ENCODE results near the gene HOXA3. TPM values are rescaled to one million over a fixed set of nuclear protein-coding genes. Genes with fewer than 3 reads are reported as not detected.

The HOXA3 gene
- polyA plus RNA-seq (ENCODE audit: insufficient read length in 4 of 4): 10 to 100 TPM; 32.6 to 44.4 (median 39.4) TPM

DNA sequence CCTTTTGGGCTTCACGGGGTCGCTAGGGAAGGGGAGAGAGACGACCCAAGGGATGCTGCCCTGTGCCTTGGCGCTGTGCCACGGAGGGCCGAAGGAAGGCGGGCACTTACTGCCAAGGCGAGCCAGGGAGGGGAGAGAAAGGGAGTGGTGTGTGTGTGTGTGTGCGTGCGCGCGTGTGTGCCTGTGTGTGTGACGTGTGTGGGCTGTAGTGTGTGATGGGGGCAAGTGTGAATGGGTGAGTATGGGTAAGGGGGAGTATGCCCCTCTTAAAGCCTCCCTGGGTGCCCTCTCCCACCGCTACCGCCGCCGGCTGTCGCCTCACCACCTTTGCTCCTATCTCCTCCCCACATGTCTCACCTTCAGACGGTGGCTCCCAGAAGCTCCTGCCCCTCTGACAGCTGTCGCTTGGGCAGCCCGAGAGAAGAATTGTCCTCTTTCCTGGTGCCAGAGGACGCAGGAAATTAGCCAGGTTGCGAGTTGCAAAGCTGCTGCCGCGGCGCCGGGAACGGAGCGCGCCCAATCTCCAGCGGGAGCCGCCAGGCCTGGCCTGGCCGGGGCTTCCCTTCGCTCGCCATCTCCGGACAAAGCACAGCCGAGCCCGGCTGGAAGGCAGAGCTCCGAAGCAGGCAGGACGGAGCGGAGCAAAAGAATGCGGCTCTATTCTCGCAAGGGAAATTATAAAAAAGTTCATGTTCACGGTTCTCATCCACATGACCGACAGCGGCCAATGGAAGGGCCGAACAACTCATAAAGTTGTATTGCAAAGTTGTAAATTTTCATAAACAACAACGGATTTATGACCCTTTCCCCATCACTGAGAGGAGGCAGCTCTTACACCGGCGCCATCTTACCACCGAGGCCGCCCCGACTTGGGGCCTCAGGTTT is at the start of gene HOXA3:
Gene HOXA3, minus strand, starts transcription at position 653 of the 885 bp plus-strand sequence. CDS start 41,943 bp downstream, outside the sequence.
- DNase-seq (ENCODE audit: low read depth in 4 of 4, low spot score in 3 of 4): peak in 3 of 4 donors; percentile 83 to 91 (median 88)

DNA sequence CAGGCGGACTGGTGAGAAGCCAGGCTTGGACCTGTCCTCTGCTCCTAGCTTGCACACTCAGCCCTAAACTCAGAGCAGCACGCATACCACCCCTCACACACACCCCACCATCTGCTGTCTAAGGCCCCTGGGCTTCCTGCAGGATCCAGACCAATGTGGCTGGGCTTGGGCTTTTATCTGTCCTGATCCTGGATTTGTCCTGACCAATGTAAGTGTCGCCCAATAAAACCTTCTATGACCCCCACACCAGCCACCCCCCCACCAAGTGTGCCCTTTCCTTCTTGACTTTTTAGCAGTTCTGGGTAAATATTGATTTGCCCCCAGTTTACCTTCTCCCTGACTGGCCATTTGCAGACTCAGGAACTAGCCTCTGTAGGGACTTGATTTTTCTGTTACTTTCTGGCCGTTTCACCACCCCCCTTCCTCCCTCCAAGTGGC is 49.2 kb upstream of the HOXA3 start:
- no peak for DNase-seq (ENCODE audit: low read depth in 4 of 4, low spot score in 3 of 4)

DNA sequence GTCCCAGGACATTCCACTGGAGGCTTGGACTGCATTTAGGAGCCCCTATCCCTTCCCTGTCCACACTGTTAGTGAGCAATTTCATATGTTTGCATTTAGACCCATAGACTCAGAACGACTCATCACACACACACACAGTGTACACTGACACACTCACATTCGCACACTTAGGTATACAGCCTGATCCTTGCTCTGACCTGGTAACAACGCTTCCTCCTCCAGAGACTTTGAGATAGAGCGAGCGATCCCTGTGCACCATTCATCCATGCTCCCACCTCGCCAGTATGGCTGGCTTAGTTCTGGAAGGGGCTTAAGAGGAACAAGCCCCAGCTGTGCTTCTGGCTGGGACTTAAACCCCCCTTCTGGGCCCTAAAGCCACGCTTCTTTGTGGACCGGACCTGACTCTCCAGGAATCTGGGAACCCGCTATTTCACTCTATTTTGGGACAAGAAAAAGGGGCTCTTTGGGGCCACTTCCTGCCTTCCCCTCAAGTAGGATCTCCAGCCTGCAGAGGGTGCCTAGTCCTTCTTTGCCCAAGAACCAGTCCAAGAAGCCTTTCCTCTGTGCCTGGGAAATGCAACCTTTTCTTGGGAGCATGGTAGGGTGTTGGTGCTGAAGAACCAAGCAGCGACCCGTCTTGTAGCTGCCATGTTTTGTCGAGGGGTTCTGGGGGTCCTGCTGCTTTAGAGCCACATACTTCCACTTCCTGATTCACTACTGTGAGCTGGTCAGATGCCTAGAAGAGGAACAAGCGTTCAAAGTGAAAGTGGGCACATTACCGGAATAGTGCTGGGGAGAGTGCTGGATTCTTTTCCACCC is 48.6 kb upstream of the HOXA3 start:
- DNase-seq (ENCODE audit: low read depth in 4 of 4, low spot score in 3 of 4): no peak

DNA sequence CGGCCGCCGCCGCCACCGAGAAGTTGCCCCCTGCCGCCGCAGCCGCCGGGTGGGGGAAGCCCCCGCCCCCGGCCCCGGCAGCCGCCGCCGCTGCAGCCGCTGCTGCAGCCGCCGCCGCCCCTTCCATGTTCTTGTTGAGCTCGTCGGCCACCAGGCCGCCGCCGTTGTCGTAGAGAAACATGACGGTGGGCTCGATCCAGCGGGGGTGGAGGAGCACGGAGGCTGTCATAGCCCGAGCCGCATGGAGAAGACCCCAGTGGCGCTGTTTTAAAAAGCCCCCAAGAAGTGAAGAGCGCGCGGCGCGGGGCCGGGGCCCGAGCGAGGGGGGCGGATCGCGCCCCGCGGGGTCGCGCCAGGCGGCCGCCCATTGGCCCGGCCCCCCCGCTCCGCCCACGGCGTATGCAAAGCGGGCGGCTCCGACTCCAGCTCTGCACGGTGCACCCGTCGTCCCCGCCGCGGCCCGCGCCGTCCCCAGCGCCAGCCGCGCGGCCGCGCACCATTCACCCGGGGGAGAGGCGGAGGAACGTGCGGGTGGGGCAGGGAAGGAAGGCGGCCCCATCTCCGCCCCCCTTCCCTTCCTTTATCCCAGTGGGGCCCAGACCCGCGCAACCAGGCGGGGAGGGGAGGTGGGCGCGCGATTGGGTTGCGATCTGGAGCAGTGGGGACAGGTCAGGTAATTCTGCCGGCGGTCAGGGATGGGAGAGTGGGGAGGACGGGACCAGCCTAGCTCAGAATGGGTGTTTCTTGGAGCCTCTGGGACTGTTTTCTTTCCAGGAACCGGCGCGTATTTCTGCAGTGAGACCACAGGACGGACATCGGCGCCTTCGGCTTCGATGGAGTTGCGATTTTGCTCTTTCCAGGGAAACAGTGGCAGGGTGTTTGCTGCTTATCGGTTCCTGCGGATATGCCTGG is 47.7 kb upstream of the HOXA3 start, which contains the start of gene HOXA13:
Gene HOXA13, minus strand, starts transcription at position 243 of the 912 bp plus-strand sequence. Its CDS starts 14 bp downstream, at position 229.
- no peak for DNase-seq (ENCODE audit: low read depth in 4 of 4, low spot score in 3 of 4)

DNA sequence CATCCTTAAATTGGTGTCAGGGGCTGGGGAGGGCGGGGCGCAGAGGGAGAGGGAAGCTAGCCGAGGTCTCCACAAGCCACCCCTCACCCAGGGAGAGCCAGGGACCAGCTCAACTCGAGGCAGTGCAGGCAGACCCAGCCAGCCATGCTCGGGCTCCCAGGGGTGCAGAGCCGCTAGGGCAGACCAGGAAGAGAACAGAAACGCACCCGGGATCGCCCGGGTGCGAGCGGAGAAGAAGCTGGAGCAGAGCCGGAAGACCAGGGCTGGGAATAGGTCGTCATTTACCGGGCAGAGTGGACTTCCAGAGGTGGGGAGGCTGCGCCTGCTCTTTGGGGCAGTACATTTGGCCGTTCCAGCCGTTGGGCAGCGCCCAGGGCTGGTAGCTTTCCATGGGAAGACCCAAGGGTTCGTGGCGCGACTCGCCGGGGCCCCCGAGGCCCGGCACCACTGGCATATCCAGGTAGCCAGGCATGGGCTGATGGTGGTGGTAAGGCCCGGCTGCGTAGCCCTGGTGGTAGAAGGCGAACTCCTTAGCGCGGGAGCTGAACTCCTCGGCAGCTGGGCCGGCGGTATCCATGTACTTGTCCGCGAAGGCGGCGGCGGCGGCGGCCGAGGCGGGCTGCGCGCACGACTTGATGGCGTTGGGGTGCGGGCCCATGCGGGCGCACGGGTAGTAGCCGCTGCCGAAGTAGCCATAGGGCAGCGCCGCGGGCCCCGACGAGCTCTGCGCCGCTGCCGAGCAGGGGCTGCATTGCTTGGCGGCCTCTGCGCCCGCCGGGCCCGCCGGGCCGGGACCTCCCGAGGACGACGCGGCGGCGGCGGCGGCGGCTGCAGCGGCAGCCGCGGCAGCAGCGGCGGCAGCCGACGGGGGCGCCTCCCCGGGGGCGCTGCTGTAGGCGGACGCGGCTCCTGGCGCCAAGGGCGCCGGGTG is 46.8 kb upstream of the HOXA3 start:
- no peak for DNase-seq (ENCODE audit: low read depth in 4 of 4, low spot score in 3 of 4)

DNA sequence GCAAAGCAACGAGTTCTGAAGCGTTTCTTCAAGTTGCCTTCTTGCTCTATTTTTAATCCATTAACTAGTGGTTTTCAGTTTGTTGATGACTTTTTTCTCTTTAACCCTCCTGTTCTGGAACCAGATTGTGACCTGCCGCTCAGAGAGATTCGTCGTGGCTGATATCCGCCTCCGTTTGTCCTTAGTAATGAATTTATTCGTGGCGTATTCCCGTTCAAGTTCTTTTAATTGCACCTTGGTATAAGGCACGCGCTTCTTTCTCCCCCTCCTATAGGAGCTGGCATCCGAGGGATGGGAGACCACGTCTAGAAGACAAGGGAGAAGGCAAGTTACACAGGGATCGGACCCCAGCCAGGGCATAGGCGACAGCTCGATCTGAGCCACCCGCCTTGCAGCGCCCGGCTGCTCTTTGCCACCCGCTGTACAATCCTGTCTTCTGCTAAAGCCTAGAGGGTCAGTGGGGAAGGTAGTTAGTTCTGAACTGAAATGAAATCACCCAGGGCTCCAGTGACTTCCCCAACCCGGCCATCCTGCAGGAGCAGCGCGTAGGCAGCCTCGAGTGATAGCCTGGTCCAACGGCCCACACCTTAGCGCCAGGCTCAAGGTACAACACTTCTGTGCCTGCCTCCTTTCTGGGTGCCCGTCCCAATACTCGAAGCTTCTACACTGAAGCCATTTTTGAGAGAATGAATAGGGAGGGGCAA is 45.9 kb upstream of the HOXA3 start:
- DNase-seq (ENCODE audit: low read depth in 4 of 4, low spot score in 3 of 4): peak in 1 of 4 donors; percentile 34

DNA sequence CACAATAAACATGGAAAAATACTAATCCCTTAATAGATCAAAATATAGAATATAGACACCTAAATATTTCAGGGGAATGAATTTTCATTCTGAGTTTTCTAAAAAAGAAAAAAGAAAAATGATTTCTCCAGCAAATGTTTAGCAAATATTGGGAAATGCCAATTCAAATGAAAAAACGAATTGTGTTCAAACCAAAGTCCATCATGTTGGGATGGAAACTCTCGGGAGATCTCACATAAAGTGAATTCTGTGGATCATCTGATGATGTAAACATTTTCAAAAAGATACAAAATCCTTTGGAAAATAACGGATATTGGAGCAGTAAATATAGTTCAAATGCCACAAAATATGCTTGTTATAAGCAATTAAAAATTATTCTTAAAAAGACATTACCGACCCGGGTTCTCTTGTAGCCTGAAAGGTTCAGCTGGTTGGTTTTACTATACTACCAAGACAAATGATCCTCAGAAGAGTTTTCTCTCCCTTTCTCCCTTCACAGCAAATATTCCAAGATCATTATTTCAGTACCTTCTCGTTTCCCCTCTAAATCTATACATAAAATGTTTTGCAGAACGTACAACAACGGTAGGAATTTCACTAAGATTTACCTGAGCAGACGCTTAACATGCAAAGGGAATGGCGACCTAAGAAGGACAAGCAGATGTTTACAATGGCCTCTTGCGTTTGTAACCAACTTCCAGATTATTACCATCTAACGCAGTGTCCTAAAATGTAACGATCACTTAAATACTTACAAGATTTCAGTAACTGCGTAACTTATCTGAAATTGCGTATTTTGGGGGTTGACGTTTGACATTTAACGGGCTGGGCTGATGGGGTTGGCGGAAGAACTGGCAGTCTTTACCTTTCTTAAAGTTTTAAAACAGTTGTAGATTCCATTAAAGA is 45.0 kb upstream of the HOXA3 start:
- peak in 1 of 4 donors; percentile 43 for DNase-seq (ENCODE audit: low read depth in 4 of 4, low spot score in 3 of 4)

DNA sequence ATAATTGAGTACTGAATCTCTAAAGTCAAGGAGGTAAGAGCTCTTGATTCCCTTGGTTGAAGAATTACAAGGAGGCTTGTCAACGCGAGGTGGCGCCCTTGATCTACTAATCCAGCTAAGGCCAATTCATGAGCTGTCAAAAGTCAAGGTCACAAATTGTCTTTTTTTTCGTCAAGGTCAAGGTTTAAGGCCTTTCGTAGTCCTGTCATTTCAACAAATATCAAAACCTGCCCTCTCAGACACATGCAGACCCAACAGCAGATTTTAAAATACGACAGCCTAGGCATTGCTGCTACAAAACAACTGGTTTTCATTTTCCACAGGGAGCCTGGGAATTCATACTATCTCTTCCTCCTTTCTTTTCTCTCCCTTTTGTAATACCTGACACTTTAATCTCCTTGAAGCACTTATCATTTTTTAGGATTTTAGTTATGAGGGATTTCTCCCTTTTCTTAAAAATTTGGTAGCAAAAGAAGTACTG is 43.9 kb upstream of the HOXA3 start:
- DNase-seq (ENCODE audit: low read depth in 4 of 4, low spot score in 3 of 4): peak in 1 of 4 donors; percentile 79

DNA sequence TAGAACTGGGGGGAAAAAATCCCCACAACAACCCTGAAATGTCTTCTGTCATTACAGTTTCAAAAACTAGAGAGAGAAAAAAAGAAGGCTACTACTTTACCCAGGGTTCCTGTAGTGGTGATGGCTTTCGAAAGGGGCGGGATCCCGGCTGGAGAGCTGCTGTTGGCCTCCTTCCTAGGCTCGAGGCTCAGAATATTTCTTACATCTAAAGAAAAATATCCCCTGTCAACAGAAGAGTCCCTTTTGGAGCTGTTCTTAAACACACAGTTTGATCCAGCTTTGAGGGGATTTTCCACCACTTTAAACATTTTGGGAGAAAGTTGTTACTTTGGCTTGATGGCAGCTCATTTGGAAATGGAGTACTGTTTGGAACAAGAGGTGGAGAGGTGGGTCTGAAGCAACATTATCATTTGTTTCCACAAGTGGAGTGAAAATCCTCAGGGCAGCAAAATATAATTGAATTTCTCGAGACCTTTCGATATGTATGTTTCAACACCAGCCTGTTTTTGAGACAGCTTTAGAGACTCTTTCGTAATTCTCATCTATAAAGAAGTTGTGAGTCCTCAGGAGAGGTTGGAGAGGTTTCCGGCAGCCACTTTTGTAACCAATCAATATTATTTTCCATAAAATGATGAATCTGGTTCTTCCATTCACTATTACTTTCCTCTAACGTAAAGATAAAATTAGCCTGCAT is 42.5 kb upstream of the HOXA3 start:
- DNase-seq (ENCODE audit: low read depth in 4 of 4, low spot score in 3 of 4): no peak

DNA sequence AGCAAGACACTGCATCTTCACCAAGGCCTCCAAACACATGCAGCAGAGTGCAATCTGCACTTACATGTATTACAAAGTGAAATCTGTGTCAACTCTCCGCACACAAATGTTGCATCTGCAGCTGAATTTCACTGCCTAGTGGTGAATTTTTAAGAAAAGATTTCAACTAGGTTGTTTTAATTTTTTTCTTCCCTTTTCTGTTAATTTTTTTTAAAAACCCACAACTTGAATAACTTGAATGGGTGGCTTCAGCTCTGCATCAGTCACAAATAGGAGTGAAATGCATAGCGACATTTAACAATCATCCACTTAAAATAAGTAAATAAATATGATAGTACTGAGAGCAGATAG is 41.6 kb upstream of the HOXA3 start:
- DNase-seq (ENCODE audit: low read depth in 4 of 4, low spot score in 3 of 4): no peak

DNA sequence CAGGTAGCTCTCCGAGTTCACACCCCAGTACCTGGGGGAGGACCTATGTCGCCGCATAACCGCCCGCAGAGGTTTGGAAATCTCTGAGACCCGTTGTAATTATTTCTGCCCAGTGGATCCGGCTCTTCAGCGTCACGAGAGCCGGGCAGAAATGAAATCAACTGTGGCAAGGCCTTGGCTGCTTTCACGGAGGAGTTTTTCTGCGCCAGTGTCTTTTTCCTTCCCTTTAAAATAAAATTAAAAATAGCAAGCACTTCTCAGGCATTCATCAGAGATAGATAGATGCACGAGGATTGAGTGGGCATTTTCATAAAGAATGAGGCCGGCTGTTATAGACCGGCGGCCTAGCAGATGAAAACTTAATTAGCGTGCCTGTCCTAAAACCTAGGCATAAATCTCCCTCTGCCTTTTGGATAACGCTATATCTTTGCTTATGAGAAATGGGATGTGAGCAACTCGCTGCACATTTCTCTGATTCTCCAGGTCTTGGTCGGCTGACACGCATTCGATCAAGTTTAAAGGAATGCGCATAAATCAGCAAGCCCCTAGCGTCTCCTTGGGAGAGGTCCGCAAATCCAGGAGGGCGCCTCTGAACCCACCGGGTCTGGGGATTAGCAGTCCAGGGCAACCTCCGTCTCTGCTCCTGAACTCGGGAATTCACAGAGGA is 41.1 kb upstream of the HOXA3 start:
- no peak for DNase-seq (ENCODE audit: low read depth in 4 of 4, low spot score in 3 of 4)

DNA sequence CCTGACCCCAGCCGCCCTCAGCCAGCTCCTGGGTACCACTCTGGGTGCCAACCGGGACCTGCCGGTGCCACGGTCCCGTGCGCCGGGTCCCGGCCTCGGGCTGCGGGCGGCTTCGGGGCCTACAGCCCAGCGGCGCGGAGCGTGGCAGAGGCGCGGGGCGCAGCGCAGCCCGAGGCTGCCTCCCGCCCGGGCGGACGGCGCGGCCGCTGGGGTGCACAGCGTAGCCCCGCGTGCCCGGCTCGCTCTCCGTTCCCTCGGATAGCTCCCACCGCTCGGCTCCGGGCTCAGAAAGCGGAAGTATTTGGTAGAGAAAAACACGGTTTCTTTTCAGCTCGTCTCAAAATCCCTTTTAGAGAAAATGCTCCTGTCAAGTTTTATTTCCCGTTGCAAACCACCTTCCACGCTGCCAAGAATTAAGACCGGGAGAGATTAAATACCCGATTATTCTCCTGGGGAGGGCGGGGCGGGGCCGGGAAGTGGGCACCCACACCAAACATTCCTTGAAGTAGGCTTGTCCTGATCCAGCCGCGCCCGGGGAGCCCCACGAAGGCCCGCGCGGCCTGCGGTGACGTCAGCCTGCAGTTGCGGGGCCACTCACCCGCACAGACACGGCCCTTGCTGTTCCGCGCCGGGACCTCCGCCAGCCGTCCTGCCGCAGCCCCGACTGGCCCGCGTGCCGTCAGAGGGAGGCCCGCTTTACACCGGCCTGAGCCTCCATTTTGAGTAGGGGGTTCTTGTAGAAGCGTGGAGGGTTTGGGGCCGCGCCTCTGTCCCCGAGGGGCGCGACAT is 40.4 kb upstream of the HOXA3 start:
- DNase-seq (ENCODE audit: low read depth in 4 of 4, low spot score in 3 of 4): no peak

DNA sequence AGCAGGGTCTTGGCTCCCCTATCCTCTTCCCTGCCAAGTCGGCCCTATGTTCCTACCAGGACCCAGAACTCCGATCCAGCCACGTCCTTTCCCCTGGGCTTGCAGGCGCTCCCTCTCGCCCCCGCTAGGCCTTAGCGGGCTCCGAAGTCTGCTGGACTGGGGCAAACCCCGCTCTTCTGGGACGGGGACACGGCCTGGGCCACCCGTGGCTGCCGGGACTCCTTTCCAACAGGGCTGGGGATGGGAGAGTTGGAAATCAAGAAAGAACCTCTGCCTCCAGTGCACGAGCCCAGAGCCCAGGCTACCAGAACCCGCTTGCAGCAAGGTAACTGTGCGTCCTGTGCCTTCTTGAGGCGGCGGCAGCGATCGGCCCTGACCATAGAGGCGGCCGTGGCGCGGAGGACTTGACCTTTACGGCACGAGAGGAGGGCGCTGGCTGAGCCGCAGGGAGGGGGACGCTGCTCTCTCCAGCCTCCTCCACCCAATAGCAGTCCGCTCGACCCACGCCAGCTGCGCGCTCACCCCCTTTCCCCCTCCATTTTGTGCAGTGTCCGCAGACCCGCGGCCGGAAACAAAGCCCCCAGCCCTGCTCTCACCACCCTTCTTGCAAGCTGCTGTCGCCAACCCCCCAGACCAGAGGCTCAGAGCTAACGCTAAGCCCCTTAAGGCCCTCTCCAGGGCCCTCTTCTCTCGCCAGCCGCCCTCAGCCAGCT is 39.6 kb upstream of the HOXA3 start:
- DNase-seq (ENCODE audit: low read depth in 4 of 4, low spot score in 3 of 4): no peak

DNA sequence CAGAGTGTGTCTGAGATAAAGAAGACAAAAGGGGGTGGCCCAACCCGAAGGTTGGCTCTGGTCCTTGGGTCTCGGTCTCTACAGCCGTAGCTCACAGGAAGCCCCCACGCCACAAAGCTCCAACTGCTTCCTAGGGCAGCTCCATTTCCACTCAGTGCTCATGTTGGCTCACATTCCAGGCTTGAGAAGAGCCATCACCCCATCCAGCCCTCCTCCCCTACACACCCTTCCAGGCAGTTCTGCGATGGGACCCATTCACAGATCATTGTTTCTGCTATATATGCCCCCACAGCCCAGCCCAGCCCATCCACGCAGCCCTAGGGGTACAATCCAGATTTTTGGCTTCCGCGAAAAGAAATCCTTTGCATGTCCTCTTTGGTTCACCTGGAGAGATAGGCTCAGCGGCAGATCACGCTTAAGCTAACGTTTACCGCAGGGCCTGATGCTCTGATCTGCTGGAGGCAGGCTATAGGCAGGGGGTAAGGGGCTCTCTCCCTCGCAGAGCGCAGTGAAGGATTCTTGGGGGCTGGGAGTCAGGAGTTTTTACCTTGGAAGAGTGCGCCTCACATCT is 38.9 kb upstream of the HOXA3 start:
- DNase-seq (ENCODE audit: low read depth in 4 of 4, low spot score in 3 of 4): no peak

All from right renal pelvis (tissue), 4 donors.